HEK293 (cell line): ENCODE measurements around the gene GPR4.

Source experiments
- CTCF ChIA-PET: fragments of 350-600 bp; formaldehyde crosslinking; extraction: SDS; loops from one replicate; lab custom pipeline; 2021; ENCODE audit warnings: antibody characterized with exemption; lab: Yijun Ruan, JAX
- POLR2A ChIA-PET: fragments of 300-600 bp; formaldehyde crosslinking; extraction: SDS; loops from one replicate; lab custom pipeline; 2020; ENCODE audit warnings: antibody characterized with exemption, inconsistent platforms; lab: Yijun Ruan, JAX
- H3K27ac ChIP-seq: fragments of 200-500 bp; sonication (Bioruptor generic); 2 replicates; pipeline ENCODE4 v1.5.1; 2014; ENCODE audit warnings: low read depth, low read length, control low read depth, inconsistent platforms; ENCODE audit errors: extremely low read depth
- H3K36me3 ChIP-seq, 2 experiments: fragments of 200-500 bp in 1 of 2; sonication (Bioruptor generic) in 1 of 2; 1 replicate in 1 of 2; 2 replicates in 1 of 2; pipeline ENCODE4 v1.5.1; 2014 to 2017; ENCODE audit warnings: inconsistent platforms in 2 of 2, low read length in 2 of 2; ENCODE audit not compliant: control insufficient read depth in 2 of 2, insufficient read depth in 1 of 2
- H3K4me1 ChIP-seq: fragments of 200-500 bp; sonication (Bioruptor generic); 2 replicates; pipeline ENCODE4 v1.5.1; 2014; ENCODE audit warnings: mild to moderate bottlenecking, low read length, inconsistent platforms; ENCODE audit not compliant: control insufficient read depth, insufficient read depth
- H3K4me3 ChIP-seq: 2 replicates; pipeline ENCODE4 v1.5.1; 2011; ENCODE audit warnings: low read depth, mild to moderate bottlenecking, control low read depth, low read length, moderate library complexity
- H3K9me3 ChIP-seq: fragments of 200-500 bp; sonication (Bioruptor generic); 2 replicates; pipeline ENCODE4 v1.5.1; 2014; ENCODE audit warnings: low read depth, low read length, inconsistent platforms; ENCODE audit not compliant: control insufficient read depth, insufficient read depth
- AEBP2 ChIP-seq: fragments of 450-650 bp; formaldehyde crosslinking; IDR thresholded peaks from 2 replicates; pipeline ENCODE4 v1.5.1; 2016; ENCODE audit warnings: missing biosample characterization, missing genetic modification characterization, borderline replicate concordance
- GFI1B ChIP-seq: fragments of 450-650 bp; formaldehyde crosslinking; IDR thresholded peaks from 2 replicates; pipeline ENCODE4 v1.5.1; 2016; ENCODE audit warnings: missing biosample characterization, missing genetic modification characterization
- MZF1 ChIP-seq: fragments of 450-650 bp; formaldehyde crosslinking; IDR thresholded peaks from 2 replicates; pipeline ENCODE4 v1.5.1; 2017; ENCODE audit warnings: missing biosample characterization, missing genetic modification characterization, borderline replicate concordance
- PRDM2 ChIP-seq: fragments of 450-650 bp; formaldehyde crosslinking; IDR thresholded peaks from 2 replicates; pipeline ENCODE4 v1.5.1; 2016; ENCODE audit warnings: missing biosample characterization, missing genetic modification characterization, borderline replicate concordance
- TCF7L2 ChIP-seq: IDR thresholded peaks from 2 replicates; pipeline ENCODE4 v1.6.1; 2011; ENCODE audit warnings: low read depth, mild to moderate bottlenecking, inconsistent platforms, low read length, moderate library complexity, borderline replicate concordance
- ZNF114 ChIP-seq: fragments of 450-650 bp; formaldehyde crosslinking; IDR thresholded peaks from 2 replicates; pipeline ENCODE4 v1.5.0; 2017; ENCODE audit warnings: missing biosample characterization, missing genetic modification characterization
- ZNF146 ChIP-seq: fragments of 450-650 bp; formaldehyde crosslinking; IDR thresholded peaks from 2 replicates; pipeline ENCODE4 v1.5.1; 2016; ENCODE audit warnings: missing biosample characterization, missing genetic modification characterization
- ZNF223 ChIP-seq: fragments of 450-650 bp; formaldehyde crosslinking; IDR thresholded peaks from 2 replicates; pipeline ENCODE4 v1.5.1; 2016; ENCODE audit warnings: missing biosample characterization, missing genetic modification characterization
- ZNF248 ChIP-seq: fragments of 450-650 bp; formaldehyde crosslinking; IDR thresholded peaks from 2 replicates; pipeline ENCODE4 v1.5.1; 2017; ENCODE audit warnings: missing biosample characterization, missing genetic modification characterization
- ZNF266 ChIP-seq: fragments of 450-650 bp; formaldehyde crosslinking; IDR thresholded peaks from 2 replicates; pipeline ENCODE4 v1.5.1; 2016; ENCODE audit warnings: missing biosample characterization, missing genetic modification characterization, low read depth
- ZNF354C ChIP-seq: fragments of 450-650 bp; formaldehyde crosslinking; IDR thresholded peaks from 2 replicates; pipeline ENCODE4 v1.5.1; 2016; ENCODE audit warnings: missing biosample characterization, missing genetic modification characterization, low read depth, borderline replicate concordance
- ZNF362 ChIP-seq: fragments of 450-650 bp; formaldehyde crosslinking; IDR thresholded peaks from 2 replicates; pipeline ENCODE4 v1.5.1; 2016; ENCODE audit warnings: missing biosample characterization, missing genetic modification characterization
- ZNF510 ChIP-seq: fragments of 450-650 bp; formaldehyde crosslinking; IDR thresholded peaks from 2 replicates; pipeline ENCODE4 v1.5.1; 2018; ENCODE audit warnings: mild to moderate bottlenecking, missing genetic modification characterization, missing biosample characterization; ENCODE audit not compliant: insufficient replicate concordance
- ZNF530 ChIP-seq: fragments of 450-650 bp; formaldehyde crosslinking; IDR thresholded peaks from 2 replicates; pipeline ENCODE4 v1.5.1; 2016; ENCODE audit warnings: low read depth, missing biosample characterization, missing genetic modification characterization
- ZNF558 ChIP-seq: fragments of 450-650 bp; formaldehyde crosslinking; IDR thresholded peaks from 2 replicates; pipeline ENCODE4 v1.5.1; 2016; ENCODE audit warnings: missing biosample characterization, missing genetic modification characterization
- ZNF571 ChIP-seq: fragments of 450-650 bp; formaldehyde crosslinking; IDR thresholded peaks from 2 replicates; pipeline ENCODE4 v1.5.0; 2017; ENCODE audit warnings: missing biosample characterization, missing genetic modification characterization
- ZNF596 ChIP-seq: fragments of 450-650 bp; IDR thresholded peaks from 2 replicates; pipeline ENCODE4 v1.5.0; 2018; ENCODE audit warnings: missing biosample characterization, mild to moderate bottlenecking, missing genetic modification characterization, moderate library complexity
- ZNF645 ChIP-seq: fragments of 450-650 bp; formaldehyde crosslinking; IDR thresholded peaks from 2 replicates; pipeline ENCODE4; 2016; ENCODE audit warnings: missing biosample characterization, missing genetic modification characterization
- ZNF692 ChIP-seq: fragments of 450-650 bp; formaldehyde crosslinking; IDR thresholded peaks from 2 replicates; pipeline ENCODE4 v1.5.1; 2016; ENCODE audit warnings: missing biosample characterization, missing genetic modification characterization
- ZNF747 ChIP-seq: fragments of 450-650 bp; formaldehyde crosslinking; IDR thresholded peaks from 2 replicates; pipeline ENCODE4 v1.5.1; 2016; ENCODE audit warnings: missing biosample characterization, missing genetic modification characterization
- ZNF843 ChIP-seq: fragments of 450-650 bp; formaldehyde crosslinking; IDR thresholded peaks from 2 replicates; pipeline ENCODE4 v1.5.1; 2016; ENCODE audit warnings: missing biosample characterization, missing genetic modification characterization
- TF ChIP-seq, protein P1 (sequence below): fragments of 450-650 bp; formaldehyde crosslinking; IDR thresholded peaks from 2 replicates; pipeline ENCODE4 v1.5.1; 2016; ENCODE audit warnings: missing biosample characterization, missing genetic modification characterization
- TF ChIP-seq, protein P2 (sequence below): fragments of 450-650 bp; formaldehyde crosslinking; IDR thresholded peaks from 2 replicates; pipeline ENCODE4 v1.5.1; 2016; ENCODE audit warnings: missing biosample characterization, missing genetic modification characterization

The GPR4 gene

GRCh38 chr19:45632468-45633196 is 30.6 kb upstream of the GPR4 start (continued):
- TF ChIP-seq ZNF354C (tag by site-specific recombination) (no peak), ZNF362 (peak; percentile 49), ZNF692 (peak; percentile 97), ZNF510 (no peak), ZNF530 (no peak), ZNF223 (0 out of 2 replicates have a peak, but pooled peaks have one; percentile 25), ZNF843 (no peak)

DNA sequence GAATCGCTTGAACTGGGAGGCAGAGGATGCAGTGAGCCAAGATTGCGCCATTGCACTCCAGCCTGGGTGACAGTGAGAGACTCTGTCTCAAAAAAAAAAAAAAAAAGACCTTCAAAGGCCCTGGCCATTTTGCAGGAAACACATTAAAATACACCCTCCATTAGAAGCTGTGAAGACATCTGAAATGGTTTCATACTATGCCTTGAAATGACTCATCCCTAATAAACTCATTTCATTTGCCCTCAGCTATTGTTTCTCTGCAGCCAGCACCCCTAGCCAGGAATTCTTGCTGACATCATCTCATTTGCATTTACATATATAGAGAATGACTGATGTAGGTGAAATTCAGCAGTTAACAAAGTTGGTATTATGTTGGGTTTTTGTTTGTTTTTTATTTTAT is 28.5 kb upstream of the GPR4 start:
- ChIA-PET POLR2A (interaction anchor here (0.8 to 3.5 kb wide), 8 partner anchors 11 to 272 kb away, joined by 3 to 38 read pairs (median 5); partner anchors contain the start of gene MYPOP), CTCF (interaction anchor here (0.5 to 4.0 kb wide), 4 partner anchors 11 to 152 kb away, joined by 3 to 52 read pairs (median 5); partner anchors contain the start of gene EML2)
- Histone ChIP-seq H3K9me3 (no peaks in the 10 kb centered on the region), H3K4me1 (peaks cover 13% of the 10 kb centered on the region), H3K36me3 (peaks cover 19 to 30% of the 10 kb centered on the region in 2 experiments; a peak in 2 of 3 replicates), H3K4me3 (no peak overlapping the region), H3K27ac (no peak overlapping the region)
- TF ChIP-seq ZNF114 (no peak), ZNF248 (tag by site-specific recombination) (no peak), ZNF146 (no peak), PRDM2 (tag by site-specific recombination) (no peak), ZNF596 (tag by site-specific recombination) (no peak), ZNF645 (tag by site-specific recombination) (no peak), MZF1 (tag by site-specific recombination) (no peak), ZNF747 (tag by site-specific recombination) (no peak), ZNF558 (tag by site-specific recombination) (peak; percentile 50; the same call in 1 of the 2 replicates), ZNF571 (tag by site-specific recombination) (no peak), TCF7L2 (no peak), AEBP2 (no peak), ZNF266 (no peak), GFI1B (tag by site-specific recombination) (no peak)
- TF ChIP-seq, protein P1, sequence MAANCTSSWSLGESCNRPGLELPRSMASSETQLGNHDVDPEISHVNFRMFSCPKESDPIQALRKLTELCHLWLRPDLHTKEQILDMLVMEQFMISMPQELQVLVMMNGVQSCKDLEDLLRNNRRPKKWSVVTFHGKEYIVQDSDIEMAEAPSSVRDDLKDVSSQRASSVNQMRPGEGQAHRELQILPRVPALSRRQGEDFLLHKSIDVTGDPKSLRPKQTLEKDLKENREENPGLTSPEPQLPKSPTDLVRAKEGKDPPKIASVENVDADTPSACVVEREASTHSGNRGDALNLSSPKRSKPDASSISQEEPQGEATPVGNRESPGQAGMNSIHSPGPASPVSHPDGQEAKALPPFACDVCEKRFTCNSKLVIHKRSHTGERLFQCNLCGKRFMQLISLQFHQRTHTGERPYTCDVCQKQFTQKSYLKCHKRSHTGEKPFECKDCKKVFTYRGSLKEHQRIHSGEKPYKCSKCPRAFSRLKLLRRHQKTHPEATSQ (tag by site-specific recombination) = no peak
- TF ChIP-seq, protein P2, sequence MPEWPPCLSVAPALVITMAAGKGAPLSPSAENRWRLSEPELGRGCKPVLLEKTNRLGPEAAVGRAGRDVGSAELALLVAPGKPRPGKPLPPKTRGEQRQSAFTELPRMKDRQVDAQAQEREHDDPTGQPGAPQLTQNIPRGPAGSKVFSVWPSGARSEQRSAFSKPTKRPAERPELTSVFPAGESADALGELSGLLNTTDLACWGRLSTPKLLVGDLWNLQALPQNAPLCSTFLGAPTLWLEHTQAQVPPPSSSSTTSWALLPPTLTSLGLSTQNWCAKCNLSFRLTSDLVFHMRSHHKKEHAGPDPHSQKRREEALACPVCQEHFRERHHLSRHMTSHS = no peak
